HG03097 (cell line): Measurements from ENCODE around the gene RBP4.
"Not testable (repeated sequence)": the region's sequence is repeated elsewhere in the genome, so short reads cannot be mapped to it uniquely, and the experiment has no call there.

Experiments used
- ATAC-seq: cut with Tn5 transposase; IDR thresholded peaks from one replicate; pipeline ENCODE4 v1.9.1; 2021; ENCODE audit not compliant: unreplicated experiment, low FRiP score

Gene RBP4

DNA sequence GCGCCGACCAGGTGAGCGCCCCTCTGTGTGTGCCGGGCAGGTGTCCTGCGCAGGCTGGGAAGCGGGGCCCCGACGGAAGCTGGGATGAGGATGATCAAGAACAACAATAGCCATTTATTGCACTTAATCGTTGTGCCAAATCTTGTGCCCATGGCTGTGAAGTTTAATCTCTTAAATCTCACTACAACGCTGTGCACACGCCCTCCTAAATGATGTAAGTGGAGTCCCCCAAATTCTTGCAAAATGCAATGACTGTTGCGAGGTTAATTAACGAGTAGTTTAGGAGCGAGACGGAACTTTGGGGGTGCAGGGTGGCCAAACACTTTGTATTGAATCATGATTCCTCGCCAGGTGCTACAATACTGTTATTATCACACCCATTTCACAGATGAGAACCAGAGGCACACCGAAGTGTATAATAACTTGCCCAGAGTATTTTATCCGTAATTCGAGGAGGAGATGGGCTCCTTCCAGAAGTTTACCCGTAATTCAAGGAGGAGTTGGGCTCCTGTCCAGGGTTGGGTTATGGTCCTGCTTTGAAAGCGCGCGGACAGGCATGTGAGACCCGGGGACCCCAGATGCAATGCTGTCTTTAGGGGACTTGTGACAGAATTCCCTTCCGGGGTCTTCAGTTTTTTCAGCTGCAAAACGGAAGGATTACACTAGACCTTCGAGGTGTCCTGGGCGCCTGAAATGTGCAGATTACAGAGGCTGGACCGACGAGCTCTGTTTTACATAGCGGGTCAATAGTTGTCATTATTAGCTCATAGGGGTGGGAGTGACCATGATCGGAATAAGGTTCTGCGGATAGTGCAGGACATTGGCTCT is 33.5 kb downstream of the RBP4 start:
- ATAC-seq = no peak

DNA sequence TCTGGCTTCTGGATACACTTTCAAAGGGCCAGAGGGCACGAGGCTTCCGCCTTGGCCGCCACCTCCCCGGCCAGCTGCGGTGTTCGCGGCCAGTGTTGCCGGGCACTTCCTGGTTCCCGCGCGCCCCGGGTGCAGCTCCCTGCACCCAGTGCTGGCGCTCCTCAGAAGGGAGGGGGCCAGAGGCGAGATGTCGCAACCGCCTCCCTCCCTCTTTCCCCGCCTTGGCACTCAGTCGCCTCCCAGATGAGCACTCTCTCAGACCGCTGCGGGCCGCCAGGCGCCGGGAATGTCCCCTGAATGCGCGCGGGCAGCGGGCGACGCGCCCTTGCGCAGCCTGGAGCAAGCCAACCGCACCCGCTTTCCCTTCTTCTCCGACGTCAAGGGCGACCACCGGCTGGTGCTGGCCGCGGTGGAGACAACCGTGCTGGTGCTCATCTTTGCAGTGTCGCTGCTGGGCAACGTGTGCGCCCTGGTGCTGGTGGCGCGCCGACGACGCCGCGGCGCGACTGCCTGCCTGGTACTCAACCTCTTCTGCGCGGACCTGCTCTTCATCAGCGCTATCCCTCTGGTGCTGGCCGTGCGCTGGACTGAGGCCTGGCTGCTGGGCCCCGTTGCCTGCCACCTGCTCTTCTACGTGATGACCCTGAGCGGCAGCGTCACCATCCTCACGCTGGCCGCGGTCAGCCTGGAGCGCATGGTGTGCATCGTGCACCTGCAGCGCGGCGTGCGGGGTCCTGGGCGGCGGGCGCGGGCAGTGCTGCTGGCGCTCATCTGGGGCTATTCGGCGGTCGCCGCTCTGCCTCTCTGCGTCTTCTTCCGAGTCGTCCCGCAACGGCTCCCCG is 34.4 kb downstream of the RBP4 start, which contains the start of gene FFAR4:
Gene FFAR4, plus strand, starts transcription at position 231 of the 842 bp plus-strand sequence. Its CDS starts 56 bp downstream, at position 287.
- no peak for ATAC-seq

- ATAC-seq = no peak
Observed at GRCh38 chr10:93565446-93565845, 35.6 kb downstream of the RBP4 start.

GRCh38 chr10:93560541-93560940 is 40.5 kb downstream of the RBP4 start:
- no peak for ATAC-seq

DNA sequence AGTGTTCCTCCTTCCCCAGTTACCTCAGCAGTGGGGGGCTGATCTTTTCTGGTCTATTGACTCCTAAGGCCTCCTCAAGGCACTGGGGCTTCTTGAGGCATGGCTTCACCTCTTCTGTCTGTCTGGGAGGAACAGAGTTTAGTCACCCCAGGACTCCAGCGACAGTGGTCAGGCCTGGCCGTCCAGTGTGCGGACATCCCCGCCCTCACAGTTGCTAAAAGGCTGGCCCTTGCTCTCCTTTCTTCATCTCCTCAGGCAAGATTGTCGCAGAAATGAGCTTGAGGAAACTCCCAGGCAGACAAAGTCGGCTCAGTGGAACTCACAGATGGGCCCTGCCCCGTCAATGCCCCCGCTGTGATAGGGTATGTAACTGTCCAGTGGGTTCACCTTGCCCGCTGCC is 41.5 kb downstream of the RBP4 start:
- no peak for ATAC-seq

DNA sequence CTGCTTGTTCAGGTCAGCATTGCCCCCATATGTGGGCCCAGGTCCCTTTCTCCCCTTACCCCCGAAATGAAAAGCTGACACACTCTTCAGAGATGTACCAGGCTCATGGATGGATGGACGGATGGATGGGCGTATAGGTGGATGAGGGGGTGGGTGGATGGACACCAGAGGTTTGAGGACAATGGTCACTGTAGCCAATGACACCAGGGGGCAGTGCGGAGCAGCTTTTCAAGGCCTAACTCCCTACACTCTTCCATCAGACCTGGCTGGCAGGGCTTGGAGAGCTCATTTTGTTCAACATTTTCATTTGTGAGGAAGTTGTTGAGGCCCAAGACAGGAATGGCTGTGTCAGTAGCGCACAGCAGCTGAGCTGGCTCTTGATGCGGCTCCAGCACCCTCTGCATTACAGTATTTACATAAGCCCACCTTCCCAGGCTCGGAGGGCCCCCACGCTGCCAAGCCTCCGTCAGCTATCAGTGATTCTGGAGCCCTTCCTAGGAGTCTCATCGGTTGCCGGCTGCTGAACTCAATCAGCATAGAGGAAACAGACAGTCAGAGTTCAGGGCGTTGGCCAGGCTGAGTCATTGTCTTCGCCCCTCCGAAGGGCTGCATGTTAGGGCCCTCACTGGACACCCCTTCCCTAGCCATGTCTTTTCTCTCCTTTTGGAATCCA is 46.1 kb downstream of the RBP4 start:
- ATAC-seq = no peak

- no peak for ATAC-seq
Observed at GRCh38 chr10:93554316-93554663, 46.7 kb downstream of the RBP4 start.

DNA sequence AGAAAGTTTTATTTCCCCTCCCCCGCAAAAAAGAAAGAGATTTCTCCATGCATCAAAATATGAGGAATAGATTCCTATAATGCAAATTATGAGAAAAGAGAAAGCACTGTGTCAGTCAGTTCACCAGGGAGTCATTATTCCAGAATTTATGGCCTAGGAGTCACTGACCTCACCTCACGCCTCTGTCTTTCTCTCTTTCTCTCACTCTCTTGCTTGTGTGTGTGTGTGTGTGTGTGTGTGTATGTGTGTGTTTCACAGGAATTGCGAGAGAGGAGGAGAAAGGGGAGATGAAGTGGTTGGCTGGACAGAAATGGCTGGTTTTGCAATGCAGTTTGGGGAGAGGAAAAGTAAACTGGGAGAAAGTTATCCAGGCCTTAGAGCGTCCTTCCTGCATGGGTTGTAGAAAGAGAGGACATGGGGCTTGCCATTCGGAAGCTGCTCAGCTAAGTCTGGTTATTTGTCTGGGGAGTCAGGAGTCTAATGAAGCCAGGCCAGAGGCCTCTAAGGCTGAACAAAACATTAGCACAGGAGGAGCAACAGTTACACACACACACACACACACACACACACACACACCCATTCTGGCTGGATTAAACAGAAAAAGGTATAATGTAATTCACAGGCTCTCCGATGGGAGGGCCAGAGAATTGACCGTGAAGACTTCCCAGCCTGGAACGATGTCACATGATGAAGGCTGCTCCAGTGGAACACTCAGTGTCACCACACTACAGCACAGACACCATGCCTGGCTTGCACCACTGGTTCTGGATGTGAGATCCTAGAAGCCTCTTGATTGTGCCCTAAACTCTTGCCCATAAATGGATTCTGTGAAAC is 47.3 kb downstream of the RBP4 start:
- ATAC-seq = no peak

DNA sequence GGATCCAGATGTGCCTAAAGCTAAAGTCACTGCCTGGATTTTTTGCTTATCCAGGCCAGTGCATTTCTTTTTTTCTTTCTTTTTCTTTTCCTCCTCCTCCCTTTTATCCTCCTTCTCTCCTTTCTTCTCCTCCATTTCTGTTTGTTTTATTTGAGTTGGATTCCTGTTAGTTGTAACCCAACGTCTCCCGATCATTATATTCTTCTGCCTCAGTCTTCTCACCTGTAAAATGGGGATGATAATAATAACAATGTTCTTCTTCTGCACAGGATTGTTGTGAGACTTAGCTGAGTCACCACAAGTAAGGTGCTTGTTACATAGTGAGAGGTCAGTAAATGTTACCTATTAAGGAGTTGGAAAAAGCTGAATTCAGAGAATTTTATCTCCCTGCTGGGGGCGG is 48.3 kb downstream of the RBP4 start:
- no peak for ATAC-seq

GRCh38 chr10:93550606-93551005 is 50.4 kb downstream of the RBP4 start:
- ATAC-seq = no peak

DNA sequence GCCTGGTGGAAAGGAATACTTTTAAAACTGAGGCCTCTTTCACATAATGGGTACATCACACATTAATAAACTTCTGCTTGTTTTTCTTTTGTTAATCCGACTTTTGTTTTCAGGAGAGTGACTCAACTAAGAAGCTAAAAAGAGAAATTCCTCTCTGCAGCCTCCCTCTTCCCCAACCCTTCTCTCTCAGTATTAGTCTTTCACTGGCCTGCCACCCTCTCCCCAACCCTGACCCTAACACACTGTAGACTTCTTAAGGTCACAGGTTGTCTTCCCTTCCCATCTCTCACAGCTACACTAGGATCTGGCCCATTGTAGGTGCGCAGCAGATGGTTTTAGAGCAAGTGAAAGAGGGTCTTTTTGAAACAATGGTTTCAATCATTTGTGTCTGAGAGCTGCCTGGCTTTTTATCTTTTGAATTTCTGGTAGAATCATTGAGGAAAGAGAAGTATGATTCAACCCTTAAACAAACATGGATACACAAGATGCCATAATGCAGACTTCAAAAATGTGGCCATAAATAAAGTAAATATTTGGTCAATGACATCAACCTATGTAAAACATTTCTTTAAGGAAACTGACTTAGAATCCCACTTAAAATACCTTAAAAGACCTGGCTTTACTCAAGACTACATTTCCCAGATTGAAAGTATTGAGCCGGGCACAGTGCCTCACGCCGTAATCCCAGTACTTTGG is 52.5 kb downstream of the RBP4 start:
- ATAC-seq = no peak

DNA sequence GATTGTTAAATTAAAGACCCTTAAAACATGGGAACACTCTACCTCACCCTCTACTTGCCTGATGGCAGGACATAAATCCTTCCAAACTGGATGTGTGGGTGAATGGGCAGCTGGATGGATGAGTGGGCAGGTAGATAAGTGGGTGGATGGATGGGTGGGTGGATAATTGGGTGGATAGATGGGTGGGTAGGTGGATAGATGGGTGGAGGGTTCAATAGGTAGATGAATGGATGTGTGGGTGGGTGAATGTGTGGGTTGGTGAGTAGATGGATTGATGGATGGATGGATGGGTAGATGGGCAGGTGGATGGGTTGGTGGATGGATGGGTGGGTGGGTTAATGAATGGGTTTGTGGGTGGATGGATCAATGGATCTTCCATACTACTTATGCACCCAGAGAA is 53.5 kb downstream of the RBP4 start:
- ATAC-seq = no peak

DNA sequence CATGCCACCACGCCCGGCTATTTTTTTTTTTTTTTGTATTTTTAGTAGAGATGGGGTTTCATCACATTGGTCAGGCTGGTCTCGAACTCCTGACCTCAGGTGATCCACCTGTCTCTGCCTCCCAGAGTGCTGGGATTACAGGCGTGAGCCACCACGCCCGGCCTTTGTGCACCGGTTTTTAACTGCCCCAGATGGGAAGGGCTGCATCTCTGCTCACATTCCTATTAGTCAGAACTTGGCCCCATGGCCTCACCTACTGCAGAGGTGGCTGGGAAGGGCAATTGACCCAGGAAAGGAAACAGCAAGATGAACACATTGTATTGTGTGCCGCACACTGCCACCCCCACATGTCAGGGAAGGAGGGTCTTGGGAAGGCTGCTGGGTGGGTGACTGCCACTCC is 54.0 kb downstream of the RBP4 start:
- ATAC-seq = not testable (repeated sequence)

- ATAC-seq = no peak
Observed at GRCh38 chr10:93542358-93542791, 58.7 kb downstream of the RBP4 start.
